ENCODE data around the gene CTXND2. TPM values are rescaled to one million over a fixed set of nuclear protein-coding genes. Genes with fewer than 3 reads are reported as not detected.
"Not testable (repeated sequence)": the region's sequence is repeated elsewhere in the genome, so short reads cannot be mapped to it uniquely, and the experiment has no call there.

The CTXND2 gene
- total and polyA plus RNA-seq, 2 donors = 0.05 to 0.09 TPM

- Histone ChIP-seq H3K9me3 (ENCODE audit: control insufficient read depth in 2 of 2, insufficient read depth in 1 of 2, low read length in 1 of 2) (peaks cover 1 to 14% of the 10 kb centered on the region in 2 donors), H3K27ac (ENCODE audit: low read depth in 1 of 2, low read length in 1 of 2) (no peak overlapping the region), H3K27me3 (ENCODE audit: control insufficient read depth in 2 of 2, insufficient read depth in 1 of 2, low read length in 1 of 2) (no peaks in the 10 kb centered on the region), H3K4me1 (ENCODE audit: control insufficient read depth in 2 of 2, insufficient read depth in 2 of 2, low read length in 2 of 2) (peaks cover 0 to 4% of the 10 kb centered on the region in 2 donors), H3K4me3 (ENCODE audit: low read length in 2 of 2) (no peak overlapping the region), H3K36me3 (ENCODE audit: control insufficient read depth in 2 of 2, insufficient read depth in 2 of 2, low read length in 1 of 2) (peaks cover 24 to 39% of the 10 kb centered on the region in 2 donors)
- no peak for DNase-seq (ENCODE audit: low read depth in 6 of 9, low spot score in 9 of 9)
- WGBS = 98% methylated on average over 4 of the region's 4 CpGs
Observed at GRCh38 chr1:150927624-150928023, 40.7 kb downstream of the CTXND2 start.

GRCh38 chr1:150928286-150928685, 41.4 kb downstream of the CTXND2 start:
- 98% methylated on average over 3 of the region's 3 CpGs for WGBS
- Histone ChIP-seq H3K36me3 (ENCODE audit: control insufficient read depth in 2 of 2, insufficient read depth in 2 of 2, low read length in 1 of 2) (peaks cover 28 to 45% of the 10 kb centered on the region in 2 donors), H3K27ac (ENCODE audit: low read depth in 1 of 2, low read length in 1 of 2) (no peak overlapping the region), H3K9me3 (ENCODE audit: control insufficient read depth in 2 of 2, insufficient read depth in 1 of 2, low read length in 1 of 2) (peaks cover 1 to 14% of the 10 kb centered on the region in 2 donors), H3K4me1 (ENCODE audit: control insufficient read depth in 2 of 2, insufficient read depth in 2 of 2, low read length in 2 of 2) (peaks cover 0 to 4% of the 10 kb centered on the region in 2 donors), H3K27me3 (ENCODE audit: control insufficient read depth in 2 of 2, insufficient read depth in 1 of 2, low read length in 1 of 2) (no peaks in the 10 kb centered on the region), H3K4me3 (ENCODE audit: low read length in 2 of 2) (no peak overlapping the region)
- no peak for DNase-seq (ENCODE audit: low read depth in 6 of 9, low spot score in 9 of 9)

- not testable (repeated sequence) for H3K4me3 ChIP-seq (ENCODE audit: low read length in 2 of 2); H3K27me3 ChIP-seq (ENCODE audit: control insufficient read depth in 2 of 2, insufficient read depth in 1 of 2, low read length in 1 of 2); DNase-seq (ENCODE audit: low read depth in 6 of 9, low spot score in 9 of 9); H3K4me1 ChIP-seq (ENCODE audit: control insufficient read depth in 2 of 2, insufficient read depth in 2 of 2, low read length in 2 of 2); H3K27ac ChIP-seq (ENCODE audit: low read depth in 1 of 2, low read length in 1 of 2)
- Histone ChIP-seq H3K36me3 (ENCODE audit: control insufficient read depth in 2 of 2, insufficient read depth in 2 of 2, low read length in 1 of 2) (peaks cover 30 to 48% of the 10 kb centered on the region in 2 donors), H3K9me3 (ENCODE audit: control insufficient read depth in 2 of 2, insufficient read depth in 1 of 2, low read length in 1 of 2) (peaks cover 1 to 14% of the 10 kb centered on the region in 2 donors)
- 94% methylated on average over 6 of the region's 6 CpGs for WGBS
Observed at GRCh38 chr1:150928775-150929174, 41.8 kb downstream of the CTXND2 start.

GRCh38 chr1:150931773-150932172, 44.8 kb downstream of the CTXND2 start:
- 99% methylated on average over 1 of the region's 1 CpG for WGBS
- DNase-seq (ENCODE audit: low read depth in 6 of 9, low spot score in 9 of 9) = peak in 3 of 9 donors; percentile 6 to 35 (median 10)
- peaks cover 0 to 4% of the 10 kb centered on the region in 2 donors for H3K4me1 ChIP-seq (ENCODE audit: control insufficient read depth in 2 of 2, insufficient read depth in 2 of 2, low read length in 2 of 2)

GRCh38 chr1:150944856-150945255, 57.9 kb downstream of the CTXND2 start:
- Histone ChIP-seq H3K36me3 (ENCODE audit: control insufficient read depth in 2 of 2, insufficient read depth in 2 of 2, low read length in 1 of 2) (peaks cover 52 to 91% of the 10 kb centered on the region in 2 donors), H3K9me3 (ENCODE audit: control insufficient read depth in 2 of 2, insufficient read depth in 1 of 2, low read length in 1 of 2) (no peaks in the 10 kb centered on the region), H3K27ac (ENCODE audit: low read depth in 1 of 2, low read length in 1 of 2) (no peak overlapping the region), H3K4me1 (ENCODE audit: control insufficient read depth in 2 of 2, insufficient read depth in 2 of 2, low read length in 2 of 2) (no peaks in the 10 kb centered on the region), H3K27me3 (ENCODE audit: control insufficient read depth in 2 of 2, insufficient read depth in 1 of 2, low read length in 1 of 2) (no peaks in the 10 kb centered on the region), H3K4me3 (ENCODE audit: low read length in 2 of 2) (no peak overlapping the region)
- DNase-seq (ENCODE audit: low read depth in 6 of 9, low spot score in 9 of 9) = no peak
- WGBS = 97% methylated on average over 5 of the region's 5 CpGs

More at GRCh38 chr1:150931773-150932172, 44.8 kb downstream of the CTXND2 start:
- Histone ChIP-seq H3K27me3 (ENCODE audit: control insufficient read depth in 2 of 2, insufficient read depth in 1 of 2, low read length in 1 of 2) (no peaks in the 10 kb centered on the region), H3K4me3 (ENCODE audit: low read length in 2 of 2) (no peak overlapping the region), H3K27ac (ENCODE audit: low read depth in 1 of 2, low read length in 1 of 2) (no peak overlapping the region), H3K9me3 (ENCODE audit: control insufficient read depth in 2 of 2, insufficient read depth in 1 of 2, low read length in 1 of 2) (peaks cover 1 to 14% of the 10 kb centered on the region in 2 donors), H3K36me3 (ENCODE audit: control insufficient read depth in 2 of 2, insufficient read depth in 2 of 2, low read length in 1 of 2) (peaks cover 30 to 66% of the 10 kb centered on the region in 2 donors)

GRCh38 chr1:150954708-150955107, 67.8 kb downstream of the CTXND2 start:
- H3K36me3 ChIP-seq (ENCODE audit: control insufficient read depth in 2 of 2, insufficient read depth in 2 of 2, low read length in 1 of 2) = peaks cover 49 to 78% of the 10 kb centered on the region in 2 donors
- no peak overlapping the region for H3K4me3 ChIP-seq (ENCODE audit: low read length in 2 of 2)
- H3K27me3 ChIP-seq (ENCODE audit: control insufficient read depth in 2 of 2, insufficient read depth in 1 of 2, low read length in 1 of 2) = no peaks in the 10 kb centered on the region
- no peaks in the 10 kb centered on the region for H3K4me1 ChIP-seq (ENCODE audit: control insufficient read depth in 2 of 2, insufficient read depth in 2 of 2, low read length in 2 of 2)
- no peak overlapping the region for H3K27ac ChIP-seq (ENCODE audit: low read depth in 1 of 2, low read length in 1 of 2)
- no peak for DNase-seq (ENCODE audit: low read depth in 6 of 9, low spot score in 9 of 9)
- no peaks in the 10 kb centered on the region for H3K9me3 ChIP-seq (ENCODE audit: control insufficient read depth in 2 of 2, insufficient read depth in 1 of 2, low read length in 1 of 2)
- 97% methylated on average over 3 of the region's 3 CpGs for WGBS

- peaks cover 51 to 78% of the 10 kb centered on the region in 2 donors for H3K36me3 ChIP-seq (ENCODE audit: control insufficient read depth in 2 of 2, insufficient read depth in 2 of 2, low read length in 1 of 2)
Observed at GRCh38 chr1:150955280-150955679, 68.3 kb downstream of the CTXND2 start.

GRCh38 chr1:150957666-150958065, 70.7 kb downstream of the CTXND2 start:
- H3K36me3 ChIP-seq (ENCODE audit: control insufficient read depth in 2 of 2, insufficient read depth in 2 of 2, low read length in 1 of 2) = peaks cover 60 to 78% of the 10 kb centered on the region in 2 donors
- H3K4me3 ChIP-seq (ENCODE audit: low read length in 2 of 2) = no peak overlapping the region
- DNase-seq (ENCODE audit: low read depth in 6 of 9, low spot score in 9 of 9) = no peak
- no peaks in the 10 kb centered on the region for H3K4me1 ChIP-seq (ENCODE audit: control insufficient read depth in 2 of 2, insufficient read depth in 2 of 2, low read length in 2 of 2)
- no peaks in the 10 kb centered on the region for H3K9me3 ChIP-seq (ENCODE audit: control insufficient read depth in 2 of 2, insufficient read depth in 1 of 2, low read length in 1 of 2)
- H3K27ac ChIP-seq (ENCODE audit: low read depth in 1 of 2, low read length in 1 of 2) = no peak overlapping the region
- over 99% methylated on average over 11 of the region's 11 CpGs for WGBS
- no peaks in the 10 kb centered on the region for H3K27me3 ChIP-seq (ENCODE audit: control insufficient read depth in 2 of 2, insufficient read depth in 1 of 2, low read length in 1 of 2)

More at GRCh38 chr1:150955280-150955679, 68.3 kb downstream of the CTXND2 start:
- Histone ChIP-seq H3K9me3 (ENCODE audit: control insufficient read depth in 2 of 2, insufficient read depth in 1 of 2, low read length in 1 of 2) (no peaks in the 10 kb centered on the region), H3K4me3 (ENCODE audit: low read length in 2 of 2) (no peak overlapping the region), H3K4me1 (ENCODE audit: control insufficient read depth in 2 of 2, insufficient read depth in 2 of 2, low read length in 2 of 2) (no peaks in the 10 kb centered on the region), H3K27ac (ENCODE audit: low read depth in 1 of 2, low read length in 1 of 2) (no peak overlapping the region), H3K27me3 (ENCODE audit: control insufficient read depth in 2 of 2, insufficient read depth in 1 of 2, low read length in 1 of 2) (no peaks in the 10 kb centered on the region)
- no peak for DNase-seq (ENCODE audit: low read depth in 6 of 9, low spot score in 9 of 9)

GRCh38 chr1:150960646-150961045, 73.7 kb downstream of the CTXND2 start:
- H3K27me3 ChIP-seq (ENCODE audit: control insufficient read depth in 2 of 2, insufficient read depth in 1 of 2, low read length in 1 of 2) = no peaks in the 10 kb centered on the region
- WGBS = 98% methylated on average over 7 of the region's 7 CpGs
- DNase-seq (ENCODE audit: low read depth in 6 of 9, low spot score in 9 of 9) = no peak

More at GRCh38 chr1:150960646-150961045, 73.7 kb downstream of the CTXND2 start:
- Histone ChIP-seq H3K9me3 (ENCODE audit: control insufficient read depth in 2 of 2, insufficient read depth in 1 of 2, low read length in 1 of 2) (no peaks in the 10 kb centered on the region), H3K27ac (ENCODE audit: low read depth in 1 of 2, low read length in 1 of 2) (no peak overlapping the region), H3K4me3 (ENCODE audit: low read length in 2 of 2) (no peak overlapping the region), H3K4me1 (ENCODE audit: control insufficient read depth in 2 of 2, insufficient read depth in 2 of 2, low read length in 2 of 2) (no peaks in the 10 kb centered on the region), H3K36me3 (ENCODE audit: control insufficient read depth in 2 of 2, insufficient read depth in 2 of 2, low read length in 1 of 2) (peaks cover 71 to 87% of the 10 kb centered on the region in 2 donors)
